Measurements from ENCODE around the gene SPHK1. TPM values are rescaled to one million over a fixed set of nuclear protein-coding genes. Genes with fewer than 3 reads are reported as not detected.

Gene SPHK1, protein sequence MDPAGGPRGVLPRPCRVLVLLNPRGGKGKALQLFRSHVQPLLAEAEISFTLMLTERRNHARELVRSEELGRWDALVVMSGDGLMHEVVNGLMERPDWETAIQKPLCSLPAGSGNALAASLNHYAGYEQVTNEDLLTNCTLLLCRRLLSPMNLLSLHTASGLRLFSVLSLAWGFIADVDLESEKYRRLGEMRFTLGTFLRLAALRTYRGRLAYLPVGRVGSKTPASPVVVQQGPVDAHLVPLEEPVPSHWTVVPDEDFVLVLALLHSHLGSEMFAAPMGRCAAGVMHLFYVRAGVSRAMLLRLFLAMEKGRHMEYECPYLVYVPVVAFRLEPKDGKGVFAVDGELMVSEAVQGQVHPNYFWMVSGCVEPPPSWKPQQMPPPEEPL
- 10 to 100 TPM in 3 of 6 donors, 1 to 10 TPM in 3; 5.5 to 16.6 (median 9.5) TPM for total RNA-seq

GRCh38 chr17:76384222-76384986 is at the start of gene SPHK1:
TSS of gene SPHK1 (plus strand) at chr17:76384609. CDS start at chr17:76385645, 1,036 bp downstream.
- Histone ChIP-seq H3K27me3 (no peaks in the 10 kb centered on the region), H3K4me1 (peaks cover 29 to 60% (median 44%) of the 10 kb centered on the region in 4 donors), H3K9me3 (no peaks in the 10 kb centered on the region), H3K36me3 (peaks cover 0 to 9% (median 0%) of the 10 kb centered on the region in 4 donors), H3K27ac (peak within 1 kb of the TSS; percentile 82 to 91 (median 88)), H3K4me3 (peak within 1 kb of the TSS; percentile 64 to 69 (median 68))
- DNase-seq (peak; percentile 56 to 96), ATAC-seq (ENCODE audit: low FRiP score in 2 of 2) (peak; percentile 77 to 88)
- TF ChIP-seq POLR2AphosphoS5 (IDR thresholded peaks at IDR 0.05): peak; percentile 16 to 43
- no peak for TF ChIP-seq EP300 (IDR thresholded peaks at IDR 0.05)
- peak in 1 of 6 experiments; percentile 0 for TF ChIP-seq CTCF (IDR thresholded peaks at IDR 0.05)
- TF ChIP-seq POLR2A (IDR thresholded peaks at IDR 0.05): peak in 3 of 4 donors; percentile 40 to 52 (median 49)
- WGBS, 2 donors: 1% methylated on average over 17 of the region's 118 CpGs; no CpG with 5 or more reads in 1 of the 2 donors

DNA sequence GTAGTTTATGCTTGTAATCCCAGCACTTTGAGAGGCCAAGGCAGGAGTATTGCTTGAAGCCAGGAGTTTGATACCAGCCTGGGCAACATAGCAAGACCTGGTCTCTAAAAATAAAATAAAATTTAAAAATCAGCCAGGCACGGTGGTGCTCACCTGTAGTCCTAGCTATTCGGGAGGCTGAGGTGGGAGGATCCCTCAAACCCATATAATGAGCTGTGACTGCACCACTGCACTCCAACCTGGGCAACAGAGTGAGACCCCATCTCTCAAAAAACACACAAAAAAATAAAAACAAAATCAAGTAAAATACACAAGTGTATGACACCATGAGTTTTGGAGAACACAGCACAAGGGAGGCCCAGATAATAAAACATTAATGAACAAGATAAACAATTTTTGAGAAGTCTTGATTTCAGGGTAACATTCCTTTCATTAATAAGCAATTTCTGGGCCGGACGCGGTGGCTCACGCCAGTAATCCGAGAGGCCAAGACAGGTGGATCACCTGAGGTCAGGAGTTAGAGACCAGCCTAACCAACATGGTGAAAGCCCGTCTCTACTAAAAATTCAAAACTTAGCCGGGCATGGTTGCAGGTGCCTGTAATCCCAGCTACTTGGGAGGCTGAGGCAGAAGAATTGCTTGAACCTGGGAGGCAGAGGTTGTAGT is 48.6 kb upstream of the SPHK1 start:
- H3K4me1 ChIP-seq: no peaks in the 10 kb centered on the region
- H3K27me3 ChIP-seq: no peaks in the 10 kb centered on the region
- H3K36me3 ChIP-seq: peaks cover 0 to 18% (median 4%) of the 10 kb centered on the region in 4 donors
- TF ChIP-seq EP300 (IDR thresholded peaks at IDR 0.05) (no peak), CTCF (IDR thresholded peaks at IDR 0.05) (no peak), POLR2A (IDR thresholded peaks at IDR 0.05) (no peak), POLR2AphosphoS5 (IDR thresholded peaks at IDR 0.05) (no peak)
- WGBS, 2 donors: 96 to 97% methylated on average over 9 of the region's 9 CpGs
- ATAC-seq (ENCODE audit: low FRiP score in 2 of 2) (no peak), DNase-seq (no peak)
- no peak overlapping the region for H3K27ac ChIP-seq
- H3K4me3 ChIP-seq: no peak overlapping the region
- no peaks in the 10 kb centered on the region for H3K9me3 ChIP-seq

GRCh38 chr17:76336756-76337412 is 47.5 kb upstream of the SPHK1 start:
- TF ChIP-seq POLR2AphosphoS5 (IDR thresholded peaks at IDR 0.05) (no peak), POLR2A (IDR thresholded peaks at IDR 0.05) (no peak), CTCF (IDR thresholded peaks at IDR 0.05) (no peak), EP300 (IDR thresholded peaks at IDR 0.05) (no peak)
- DNase-seq (no peak), ATAC-seq (ENCODE audit: low FRiP score in 2 of 2) (no peak)
- Histone ChIP-seq H3K4me3 (no peak overlapping the region), H3K36me3 (peaks cover 0 to 13% (median 4%) of the 10 kb centered on the region in 4 donors), H3K4me1 (no peaks in the 10 kb centered on the region), H3K27me3 (no peaks in the 10 kb centered on the region), H3K9me3 (no peaks in the 10 kb centered on the region), H3K27ac (peak overlapping the region in 1 of 4 donors; percentile 17)
- 87 to 93% methylated on average over 7 of the region's 7 CpGs for WGBS, 2 donors

- Histone ChIP-seq H3K36me3 (peaks cover 0 to 14% (median 8%) of the 10 kb centered on the region in 4 donors), H3K27me3 (no peaks in the 10 kb centered on the region), H3K27ac (no peak overlapping the region), H3K9me3 (no peaks in the 10 kb centered on the region), H3K4me1 (no peaks in the 10 kb centered on the region), H3K4me3 (no peak overlapping the region)
- ATAC-seq (ENCODE audit: low FRiP score in 2 of 2) (no peak), DNase-seq (no peak)
- WGBS, 2 donors: 80 to 85% methylated on average over 6 of the region's 6 CpGs
- TF ChIP-seq CTCF (IDR thresholded peaks at IDR 0.05): no peak
- TF ChIP-seq POLR2A (IDR thresholded peaks at IDR 0.05): no peak
- TF ChIP-seq EP300 (IDR thresholded peaks at IDR 0.05): no peak
- no peak for TF ChIP-seq POLR2AphosphoS5 (IDR thresholded peaks at IDR 0.05)
Measured at GRCh38 chr17:76337413-76337777, 47.0 kb upstream of the SPHK1 start.
